Dermis microvascular lymphatic vessel endothelial cell (primary cell): ENCODE measurements around the gene MFAP2. TPM values are rescaled to one million over a fixed set of nuclear protein-coding genes. Genes with fewer than 3 reads are reported as not detected.

ENCODE experiments used
- DNase-seq, 2 donors: peaks; one replicate each; pipeline versions ENCODE4 v3.0.0 to v3.0.0-alpha.2; 2010; ENCODE audit warnings: low read depth in 2 of 2
- total RNA-seq: library from RNA; depleted of rRNA; stranded (reverse); fragments of >200 nt; gene quantifications from 2 replicates; pipeline ENCODE4 v1.2.1, GENCODE V29; 2014

Gene MFAP2
- total RNA-seq, 1 donor from 2014 or later = 8.9 TPM

DNA sequence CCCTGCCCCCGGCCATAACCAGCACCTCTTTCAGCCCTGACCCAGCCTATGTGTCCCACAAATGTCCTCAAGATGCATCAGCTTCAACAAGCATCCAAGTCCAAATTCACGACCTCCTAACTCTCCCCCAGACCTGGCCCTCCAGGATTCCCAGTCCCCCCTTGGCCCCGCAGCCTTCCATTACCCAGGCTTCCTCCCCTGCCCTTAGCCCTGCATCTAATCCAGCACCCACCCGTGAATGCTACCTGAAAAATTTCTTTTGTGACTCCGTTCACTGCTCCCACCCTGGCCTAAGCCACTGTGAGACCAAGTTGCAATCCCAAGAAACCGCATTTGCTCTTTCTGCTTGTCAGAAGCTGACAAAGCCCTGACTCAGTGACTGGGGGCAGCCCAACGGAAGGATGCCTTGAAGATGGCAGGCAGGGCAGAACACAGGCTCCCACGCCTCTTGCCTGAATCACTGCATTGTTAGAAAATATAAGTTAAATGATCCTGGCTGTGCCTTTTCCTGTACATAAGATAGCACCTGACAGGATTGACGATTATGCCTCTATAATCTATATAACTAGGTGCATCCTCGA lies 939 bp upstream of the MFAP2 start:
- peak in 1 of 2 donors; percentile 83 for DNase-seq

DNA sequence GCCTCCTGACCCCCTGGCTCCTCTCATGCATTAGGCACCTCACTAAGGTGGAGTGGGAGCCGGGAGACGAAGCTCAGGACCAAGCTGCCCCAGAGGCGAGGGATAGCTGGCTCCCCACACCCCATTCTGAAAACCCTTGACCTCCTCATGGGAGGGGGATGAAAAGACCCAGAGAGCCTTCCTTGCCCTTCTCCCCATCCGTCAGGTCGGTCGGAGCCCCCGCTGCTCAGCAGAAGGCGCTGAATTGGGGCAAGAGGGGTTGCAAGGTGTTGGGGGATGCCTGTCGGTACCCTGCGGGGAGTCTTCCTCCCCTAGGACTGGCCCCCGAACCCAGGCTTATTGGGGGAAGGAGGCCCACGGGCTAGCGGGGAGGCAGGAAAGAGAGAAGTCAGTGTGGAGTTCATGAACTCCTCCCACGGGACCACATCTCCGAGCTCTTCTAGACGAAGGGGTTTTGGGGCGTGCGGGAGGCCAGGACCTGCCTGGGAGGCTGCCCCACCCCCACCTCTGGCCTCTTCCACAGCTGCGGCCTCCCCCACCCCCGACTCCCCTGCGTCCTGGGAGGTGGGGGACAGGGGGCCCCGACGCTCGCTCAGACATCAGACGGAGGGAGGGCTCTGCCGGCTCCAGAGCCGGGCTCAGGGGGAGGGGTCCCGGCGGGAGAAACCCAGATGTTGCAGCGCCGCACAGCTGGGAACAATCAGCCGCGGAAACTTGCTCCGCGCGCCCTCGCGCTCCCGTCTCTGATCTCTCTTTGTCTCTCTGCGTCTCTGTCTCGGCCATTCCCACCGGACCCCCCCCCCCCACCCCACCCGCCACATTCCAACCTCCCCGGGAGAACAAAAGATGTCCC lies 719 bp downstream of the MFAP2 start:
- DNase-seq = peak in 1 of 2 donors; percentile 60

DNA sequence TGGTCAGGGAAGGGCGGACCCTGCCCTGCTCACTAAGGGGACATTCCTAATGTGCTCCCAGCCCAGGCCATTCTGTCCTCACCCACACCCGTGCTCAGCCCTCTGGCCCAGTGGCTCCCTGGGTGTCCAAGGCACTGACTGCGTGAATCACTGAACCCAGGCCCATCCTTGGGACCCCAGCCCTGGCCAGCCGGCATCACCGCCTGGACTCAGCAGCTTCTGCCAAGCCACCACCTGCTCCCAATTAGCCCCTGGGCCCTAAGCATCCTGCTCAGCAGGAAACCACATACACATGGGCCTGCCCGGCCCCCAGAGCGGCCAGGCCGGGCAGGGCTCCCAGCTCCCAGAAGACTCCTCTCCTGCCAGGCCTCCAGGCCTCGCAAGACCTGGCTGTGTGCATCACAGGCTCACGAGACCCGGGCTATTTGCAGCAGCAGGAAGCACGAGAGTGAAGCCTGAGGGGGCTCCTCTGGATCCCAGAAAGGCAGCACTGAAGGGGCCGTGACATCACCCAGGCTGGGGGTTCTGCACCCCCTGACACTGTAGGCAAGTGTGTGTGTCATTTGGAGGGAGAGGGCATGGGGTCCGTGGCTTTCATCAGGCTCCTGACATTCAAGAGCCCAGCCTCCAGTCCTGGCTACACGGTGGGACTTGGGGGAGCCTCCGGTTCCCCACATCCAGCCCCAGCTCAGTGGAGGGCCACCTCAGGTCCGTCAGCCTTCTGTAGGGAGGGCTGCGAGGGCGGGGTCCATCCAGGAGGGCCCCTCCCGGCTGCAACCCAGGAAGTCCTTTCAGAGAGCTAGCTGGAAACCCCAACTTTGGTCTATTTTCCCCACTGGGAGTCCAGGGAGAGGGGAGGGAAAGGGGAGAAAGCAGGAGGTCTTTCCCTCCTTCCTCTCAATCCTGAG lies 1.6 kb downstream of the MFAP2 start:
- peak in 1 of 2 donors; percentile 79 for DNase-seq

DNA sequence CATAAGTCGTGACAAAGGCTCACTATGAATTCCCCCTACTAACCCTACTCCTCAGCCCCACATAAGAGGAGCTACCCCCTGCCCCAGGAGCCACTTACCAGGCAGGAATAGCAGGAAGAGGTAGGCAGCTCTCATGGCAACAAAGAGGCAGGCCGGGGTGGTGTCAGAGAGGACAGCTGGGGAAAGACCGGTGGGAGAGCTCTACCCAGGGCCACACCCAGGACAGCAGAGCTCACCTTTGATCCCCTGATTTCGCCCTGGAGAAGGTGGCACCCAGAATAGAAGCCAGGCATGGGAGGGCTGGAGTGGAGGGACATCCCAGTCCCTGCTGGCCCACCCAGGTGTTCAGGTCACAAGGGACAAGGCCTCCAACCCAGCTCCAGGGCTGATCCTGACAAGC lies 2.3 kb downstream of the MFAP2 start:
- no peak for DNase-seq

DNA sequence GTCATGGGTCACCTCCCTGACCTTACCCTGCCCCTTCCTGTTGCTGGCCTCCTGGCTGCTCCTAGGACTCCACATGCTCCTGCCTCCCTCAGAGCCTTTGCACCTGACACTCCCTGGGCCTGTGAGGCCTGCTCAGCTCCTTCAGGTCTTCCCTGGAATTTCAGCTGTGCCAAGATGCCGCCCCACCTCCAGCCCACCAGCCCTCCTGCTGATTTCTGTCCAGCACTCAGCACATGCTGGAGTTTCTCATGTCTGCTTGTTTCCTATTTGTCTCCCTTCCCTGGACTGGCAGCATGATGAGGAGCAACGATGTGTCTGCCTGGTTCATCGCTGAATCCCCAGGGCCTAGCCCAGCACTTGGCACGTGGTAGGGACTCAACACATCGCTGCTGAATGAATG lies 3.0 kb downstream of the MFAP2 start:
- no peak for DNase-seq

DNA sequence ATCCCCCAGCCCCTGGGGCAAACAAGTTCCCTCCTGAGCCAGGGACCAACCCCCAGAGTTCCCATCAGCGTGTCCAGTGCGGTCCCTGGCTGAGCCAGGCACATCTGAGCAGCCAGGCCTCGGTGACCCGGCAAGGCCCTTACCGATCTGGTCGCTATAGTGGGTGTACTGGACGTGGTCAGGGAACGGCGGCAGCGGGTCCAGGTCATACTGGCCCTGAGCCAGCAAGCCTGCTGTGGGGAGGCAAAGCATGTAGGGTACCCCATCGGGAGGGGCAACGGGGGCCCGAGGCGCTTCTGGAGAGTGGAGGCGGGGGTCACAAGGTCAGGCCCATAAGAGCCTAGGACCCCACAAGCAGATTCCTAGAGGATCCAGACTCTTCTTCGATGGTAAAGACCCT lies 3.5 kb downstream of the MFAP2 start:
- DNase-seq = no peak

DNA sequence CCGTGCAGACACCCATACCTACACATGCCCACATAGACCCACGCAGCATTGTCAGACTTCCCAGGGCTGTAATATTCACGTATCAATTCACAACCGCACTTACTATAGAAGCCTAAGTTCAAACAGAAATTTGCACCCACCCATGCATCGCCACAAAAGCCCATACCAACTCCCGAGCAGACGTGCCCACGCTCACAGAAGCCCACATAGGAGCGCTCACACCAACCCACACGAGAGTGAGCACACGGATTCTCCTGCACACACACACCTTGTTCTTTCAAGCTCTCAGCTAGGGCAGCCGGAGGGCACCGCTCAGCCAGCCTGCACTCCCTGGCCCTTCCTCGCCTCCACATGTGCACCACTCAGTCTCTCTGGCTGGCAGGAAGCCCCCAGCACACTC lies 4.6 kb downstream of the MFAP2 start:
- no peak for DNase-seq

DNA sequence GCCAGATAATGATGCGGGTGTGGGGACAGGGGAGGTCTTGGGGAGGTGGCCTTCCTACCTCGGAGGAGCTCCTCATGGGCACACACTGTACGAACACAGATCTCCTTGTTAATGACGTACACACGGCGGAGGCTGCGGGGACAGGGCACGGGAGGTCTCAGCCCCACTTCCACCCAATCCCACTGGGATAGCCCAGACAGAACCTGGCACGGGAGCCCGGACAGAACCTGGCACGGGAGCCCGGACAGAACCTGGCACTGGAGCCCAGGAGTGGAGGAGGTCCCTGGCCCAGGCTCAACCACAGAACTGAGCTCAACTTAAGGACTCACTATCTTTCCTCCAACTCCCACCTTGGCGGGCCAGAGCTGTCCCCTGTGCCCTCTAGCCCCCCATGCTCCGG lies 5.2 kb downstream of the MFAP2 start:
- DNase-seq = no peak

DNA sequence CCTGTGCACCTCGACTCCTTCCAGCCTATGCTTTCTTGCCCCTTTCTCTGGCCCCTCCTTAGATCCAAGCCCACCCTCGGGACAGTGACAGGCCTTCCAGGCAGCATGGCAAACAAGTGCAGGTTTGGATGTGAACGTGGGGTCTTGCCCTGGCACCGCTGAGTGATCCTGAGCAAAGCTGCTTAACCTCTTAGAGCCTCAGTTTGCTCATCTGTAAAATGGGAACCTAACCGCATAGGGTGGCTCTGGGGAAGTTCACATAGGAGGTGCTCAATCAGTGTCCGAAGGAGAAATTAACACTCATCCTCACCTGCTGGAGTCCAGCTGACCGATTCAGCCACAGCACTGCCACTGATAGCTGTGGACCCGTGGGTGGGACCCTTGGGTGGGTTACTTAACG lies 7.2 kb downstream of the MFAP2 start:
- DNase-seq = no peak

DNA sequence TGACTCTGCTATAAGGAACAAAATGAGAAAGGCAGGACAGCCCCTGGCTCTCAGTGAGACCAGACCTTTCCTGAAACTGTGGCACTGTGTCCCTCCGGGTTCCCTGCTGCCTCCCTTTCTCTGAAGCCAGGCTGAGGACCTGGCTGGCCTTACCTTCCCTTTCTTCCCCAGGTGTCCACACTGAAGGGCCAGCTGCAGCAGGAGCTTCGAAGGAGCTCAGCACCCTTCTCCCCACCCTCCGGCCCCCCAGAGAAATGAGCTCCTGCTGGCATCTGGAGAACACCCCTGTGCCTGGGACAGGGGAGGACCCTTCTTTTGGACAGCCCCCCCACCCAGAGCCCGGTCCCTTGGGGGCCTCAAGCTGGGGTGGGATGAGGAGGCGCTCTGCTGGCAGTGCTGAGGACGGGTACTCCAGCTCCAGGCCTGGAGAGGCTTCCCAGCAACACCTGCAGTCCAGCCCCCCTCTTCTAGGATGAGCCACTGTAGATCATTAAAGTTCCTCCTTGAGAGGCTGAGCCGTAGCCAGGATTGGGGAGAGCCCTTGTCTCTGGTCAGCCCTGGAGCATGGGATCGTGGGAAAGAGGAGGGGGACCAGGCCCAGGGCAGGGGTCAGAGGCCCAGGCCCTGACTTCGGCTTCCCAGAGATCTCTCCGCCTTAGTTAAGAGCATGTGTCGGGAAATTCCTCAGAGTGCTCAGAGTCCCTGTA lies 8.1 kb downstream of the MFAP2 start:
- DNase-seq = no peak

DNA sequence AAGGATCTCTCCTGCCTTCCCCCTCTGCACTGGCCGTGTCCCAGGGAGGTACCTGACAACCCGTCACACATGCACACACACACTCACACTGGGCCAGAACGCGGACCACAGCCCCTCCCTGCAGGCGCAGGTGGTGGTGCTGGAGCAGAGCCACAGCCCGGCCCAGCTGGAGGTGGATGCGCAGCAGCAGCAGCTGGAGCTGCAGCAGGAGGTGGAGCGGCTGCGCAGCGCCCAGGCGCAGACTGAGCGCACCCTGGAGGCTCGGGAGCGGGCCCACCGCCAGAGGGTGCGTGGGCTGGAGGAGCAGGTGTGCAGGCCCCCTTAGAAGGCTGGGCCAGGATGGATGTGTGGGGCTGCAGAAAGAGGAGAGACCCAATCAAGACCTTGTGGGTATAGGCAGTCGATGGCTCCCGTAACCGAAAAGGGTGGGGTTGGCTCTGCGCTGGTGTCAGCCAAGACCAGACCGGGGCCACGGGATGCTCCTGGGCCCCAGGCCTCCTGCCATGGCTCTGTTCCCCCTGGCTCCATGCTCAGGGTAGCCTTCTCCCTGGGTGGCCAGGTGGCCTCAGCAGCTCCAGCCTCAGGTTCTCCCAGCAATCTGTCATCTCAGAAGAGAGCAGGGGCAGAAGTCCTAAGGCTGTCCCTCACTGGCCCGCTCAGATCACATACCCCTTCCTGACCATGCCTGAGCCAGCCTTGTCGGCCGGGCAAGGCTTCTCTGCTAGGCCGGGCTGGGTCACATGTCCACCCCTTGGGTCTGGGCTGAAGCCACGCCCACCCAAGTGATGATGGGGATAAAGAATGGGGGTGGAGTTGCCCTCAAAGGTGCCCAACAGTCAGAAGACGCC lies 8.9 kb downstream of the MFAP2 start:
- no peak for DNase-seq

DNA sequence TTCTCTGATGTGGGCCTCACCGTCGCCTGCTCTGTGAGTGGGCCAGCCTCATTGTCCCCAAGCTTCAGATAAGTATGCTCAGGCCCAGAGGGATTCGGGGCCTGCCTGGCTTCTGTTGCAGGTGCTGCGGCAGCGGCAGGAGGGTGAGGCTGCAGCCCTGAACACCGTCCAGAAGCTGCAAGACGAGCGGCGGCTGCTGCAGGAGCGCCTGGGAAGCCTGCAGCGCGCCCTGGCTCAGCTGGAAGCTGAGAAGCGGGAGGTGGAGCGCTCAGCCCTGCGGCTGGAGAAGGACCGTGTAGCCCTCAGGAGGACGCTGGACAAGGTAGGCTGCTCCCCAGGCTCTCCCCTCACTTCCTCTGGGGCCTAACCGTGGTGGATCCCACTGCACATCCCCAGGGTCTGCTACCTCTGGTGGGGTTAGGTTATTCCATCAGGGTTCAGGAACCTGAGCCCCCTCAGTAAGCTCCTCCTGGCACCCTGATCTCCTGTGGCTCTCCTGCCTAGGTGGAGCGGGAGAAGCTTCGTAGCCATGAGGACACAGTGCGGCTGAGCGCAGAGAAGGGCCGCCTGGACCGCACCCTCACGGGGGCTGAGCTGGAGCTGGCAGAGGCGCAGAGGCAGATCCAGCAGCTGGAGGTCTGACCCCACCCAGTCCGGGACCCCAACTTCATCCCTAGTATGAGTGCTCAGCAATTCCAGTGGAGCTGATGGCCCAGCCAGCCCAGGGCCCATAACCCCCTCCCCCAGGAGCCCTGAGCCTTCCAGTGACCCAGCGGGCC lies 10.1 kb downstream of the MFAP2 start:
- DNase-seq = no peak

DNA sequence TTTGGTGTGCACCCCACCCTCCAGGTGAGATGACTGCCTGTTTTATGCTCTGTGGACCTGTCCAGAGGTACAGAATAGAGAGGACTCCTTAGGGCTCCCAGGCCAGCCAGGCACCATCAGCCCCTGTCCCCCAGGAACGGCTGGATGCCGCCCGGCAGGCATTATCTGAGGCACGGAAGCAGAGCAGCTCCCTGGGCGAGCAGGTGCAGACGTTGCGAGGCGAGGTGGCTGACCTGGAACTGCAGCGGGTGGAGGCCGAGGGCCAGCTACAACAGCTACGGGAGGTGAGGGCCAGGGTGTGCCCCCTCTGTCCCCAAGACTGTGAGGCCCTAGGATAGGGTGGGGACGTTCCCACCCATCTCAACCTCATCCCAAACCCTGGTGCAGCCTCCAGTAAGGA lies 10.8 kb downstream of the MFAP2 start:
- no peak for DNase-seq

DNA sequence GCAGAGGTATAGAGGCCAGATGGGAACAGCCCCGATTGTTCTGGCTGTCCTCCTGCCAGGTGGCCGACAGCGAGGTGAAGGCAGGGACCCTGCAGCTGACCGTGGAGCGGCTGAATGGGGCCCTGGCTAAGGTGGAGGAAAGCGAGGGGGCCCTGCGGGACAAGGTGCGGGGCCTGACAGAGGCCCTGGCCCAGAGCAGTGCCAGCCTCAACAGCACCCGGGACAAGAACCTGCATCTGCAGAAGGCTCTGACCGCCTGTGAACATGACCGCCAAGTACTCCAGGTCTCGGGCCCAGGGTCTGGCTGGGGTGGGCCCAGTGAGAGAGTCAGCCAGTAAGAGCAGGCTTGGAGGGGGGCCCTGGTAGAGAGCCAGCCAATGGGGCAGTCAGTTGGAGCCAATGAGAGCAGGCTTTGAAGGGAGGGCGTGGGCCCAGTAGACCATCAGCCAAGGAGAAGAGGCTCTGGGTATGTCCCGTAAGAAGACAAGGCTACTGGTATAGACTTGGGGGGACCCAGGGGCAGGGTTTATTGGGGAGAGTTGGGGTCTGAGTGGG lies 11.3 kb downstream of the MFAP2 start:
- DNase-seq = no peak

DNA sequence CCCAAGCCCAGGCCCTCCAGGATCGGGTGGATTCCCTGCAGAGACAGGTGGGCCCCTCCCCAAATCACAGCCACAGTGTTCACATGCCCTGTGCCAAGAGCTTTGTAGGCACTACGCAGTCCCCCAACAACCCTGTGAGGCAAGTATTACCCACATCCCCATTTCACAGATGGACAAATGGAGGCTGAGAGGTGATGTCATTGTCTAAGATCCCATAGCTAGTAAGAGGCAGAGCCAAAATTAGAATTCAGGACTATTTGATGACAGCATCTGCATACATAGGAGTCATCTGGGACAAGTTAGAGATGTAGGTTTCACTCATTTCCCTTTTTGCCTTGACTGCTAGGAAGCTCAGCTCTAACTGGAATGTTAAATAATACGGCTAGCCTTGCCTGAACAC lies 12.0 kb downstream of the MFAP2 start:
- no peak for DNase-seq

DNA sequence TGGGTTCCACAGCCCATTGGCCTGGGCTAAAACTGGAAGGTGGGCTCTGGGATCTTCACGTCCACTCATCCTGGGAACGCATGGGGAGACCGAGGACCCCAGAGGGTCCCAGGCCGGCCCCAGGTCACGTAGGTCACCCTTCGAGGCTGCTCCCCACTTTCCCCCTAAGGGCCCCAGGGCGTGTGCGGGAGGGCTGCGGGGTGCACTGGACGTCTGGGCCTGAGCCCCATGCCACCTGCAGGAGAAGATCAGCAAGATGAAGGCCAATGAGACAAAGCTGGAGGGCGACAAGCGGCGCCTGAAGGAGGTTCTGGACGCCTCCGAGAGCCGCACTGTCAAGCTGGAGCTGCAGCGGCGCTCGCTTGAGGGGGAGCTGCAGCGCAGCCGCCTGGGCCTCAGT lies 12.5 kb downstream of the MFAP2 start:
- DNase-seq = no peak

DNA sequence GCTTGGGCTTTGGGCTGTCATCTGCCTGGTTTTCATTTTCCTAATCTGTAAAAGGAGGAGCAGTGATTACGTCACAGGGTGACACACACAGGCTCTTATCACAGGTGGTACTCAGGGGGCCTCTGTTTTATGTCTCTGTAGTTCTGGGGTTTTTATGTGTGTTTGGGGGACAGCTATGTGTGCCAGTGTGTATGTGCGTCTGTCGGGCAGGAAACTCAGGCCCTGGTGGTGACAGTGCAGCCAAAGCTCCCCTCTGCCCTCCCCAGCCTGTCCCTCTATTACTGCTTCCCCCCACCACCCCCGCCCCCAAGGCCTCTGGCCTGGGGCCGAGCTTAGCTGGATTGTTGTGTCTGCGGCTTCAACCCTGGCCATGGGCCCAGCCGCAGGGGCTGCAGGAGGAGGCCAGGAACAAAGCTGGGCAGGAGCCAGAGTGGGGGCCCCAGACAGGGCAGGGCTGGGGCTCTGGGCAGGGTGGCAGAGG lies 13.3 kb downstream of the MFAP2 start:
- peak; percentile 52 to 89 for DNase-seq

DNA sequence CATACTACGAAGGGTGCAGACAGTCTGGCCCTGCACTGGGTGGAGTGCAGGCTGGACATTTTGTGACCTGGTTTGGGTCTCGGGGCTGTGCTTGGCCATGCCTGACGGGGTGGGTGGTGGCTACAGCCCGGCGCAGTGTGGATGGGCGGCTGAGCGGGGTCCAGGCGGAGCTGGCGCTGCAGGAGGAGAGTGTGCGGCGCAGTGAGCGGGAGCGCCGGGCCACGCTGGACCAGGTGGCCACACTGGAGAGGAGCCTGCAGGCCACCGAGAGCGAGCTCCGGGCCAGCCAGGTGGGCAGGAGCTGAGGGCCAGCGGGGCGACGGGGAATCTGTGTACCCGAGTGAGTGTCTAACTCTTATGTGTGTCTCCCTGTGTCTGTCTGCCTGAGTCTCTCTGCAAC lies 14.1 kb downstream of the MFAP2 start:
- DNase-seq = no peak

DNA sequence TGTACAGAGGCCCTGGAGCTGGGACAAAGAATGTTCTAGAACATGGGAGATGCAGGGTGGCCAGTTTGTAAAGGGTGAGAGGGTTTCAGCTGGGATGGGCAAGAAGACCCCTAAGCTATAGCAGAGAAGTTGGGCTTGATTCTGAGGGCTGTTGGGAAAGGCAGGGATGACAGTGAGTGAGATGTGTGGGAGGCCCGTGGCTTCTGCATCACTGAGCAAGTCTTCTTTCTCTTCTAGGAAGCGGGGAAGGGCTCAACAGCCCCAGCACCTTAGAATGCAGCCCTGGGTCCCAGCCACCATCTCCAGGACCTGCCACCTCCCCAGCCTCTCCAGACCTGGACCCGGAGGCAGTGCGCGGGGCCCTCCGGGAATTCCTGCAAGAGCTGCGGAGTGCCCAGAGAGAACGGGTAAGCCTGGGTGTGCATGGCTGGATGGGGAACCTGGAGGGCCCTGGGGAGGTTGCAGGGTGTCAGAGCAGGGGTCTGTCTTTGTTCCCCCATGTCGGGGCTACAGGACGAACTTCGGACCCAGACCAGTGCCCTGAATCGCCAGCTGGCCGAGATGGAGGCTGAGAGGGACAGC lies 14.8 kb downstream of the MFAP2 start:
- no peak for DNase-seq
